Progenitor cell of endocrine pancreas (in vitro differentiated cells): ENCODE measurements around the gene STAG1. TPM values are rescaled to one million over a fixed set of nuclear protein-coding genes. Genes with fewer than 3 reads are reported as not detected.
"Not testable (repeated sequence)": the region's sequence is repeated elsewhere in the genome, so short reads cannot be mapped to it uniquely, and the experiment has no call there.

Source experiments
- DNase-seq: peaks from one replicate; pipeline ENCODE4 v3.0.0; 2021; ENCODE audit warnings: low spot score; ENCODE audit not compliant: unreplicated experiment
- H3K27ac Mint-ChIP-seq: 2 replicates; pipeline ENCODE4 v1.8.0; 2021; ENCODE audit warnings: mild to moderate bottlenecking, moderate library complexity, mixed read lengths
- H3K27me3 Mint-ChIP-seq: 2 replicates; pipeline ENCODE4 v1.8.0; 2021; ENCODE audit warnings: mixed read lengths
- H3K36me3 Mint-ChIP-seq: 2 replicates; pipeline ENCODE4 v1.8.0; 2022; ENCODE audit warnings: mixed read lengths; ENCODE audit not compliant: insufficient read depth
- H3K4me1 Mint-ChIP-seq: 2 replicates; pipeline ENCODE4 v1.8.0; 2021; ENCODE audit warnings: low read depth, mixed read lengths
- H3K4me3 Mint-ChIP-seq: 2 replicates; pipeline ENCODE4 v1.8.0; 2021; ENCODE audit warnings: low read depth, mild to moderate bottlenecking, moderate library complexity, mixed read lengths
- H3K9me3 Mint-ChIP-seq: 2 replicates; pipeline ENCODE4 v1.8.0; 2021; ENCODE audit warnings: low read depth, mixed read lengths
- CTCF ChIP-seq: fragments of 200-600 bp; sonication (generic); IDR thresholded peaks from one replicate; pipeline ENCODE4 v1.5.0; 2021; ENCODE audit warnings: antibody characterized with exemption, mild to moderate bottlenecking; ENCODE audit not compliant: unreplicated experiment
- total RNA-seq: library from RNA; stranded (reverse); gene quantifications from 2 replicates; pipeline ENCODE4 v1.2.1, GENCODE V29; 2021

The STAG1 gene
- total RNA-seq, 1 donor from 2014 or later = 46.4 TPM

- no peak for TF ChIP-seq CTCF
- Mint-ChIP-seq H3K4me1 (peaks cover 30% of the 10 kb centered on the region), H3K27ac (peak overlapping the region; percentile 90), H3K4me3 (peak overlapping the region; percentile 29), H3K27me3 (no peaks in the 10 kb centered on the region), H3K36me3 (peaks cover 10% of the 10 kb centered on the region), H3K9me3 (no peaks in the 10 kb centered on the region)
- no peak for DNase-seq
These were observed 175.7 kb downstream of the STAG1 start for GRCh38 chr3:136576279-136577009.

- no peak for TF ChIP-seq CTCF
- no peak for DNase-seq
- H3K4me1 Mint-ChIP-seq = peaks cover 26% of the 10 kb centered on the region
- peak overlapping the region; percentile 22 for H3K27ac Mint-ChIP-seq
- H3K9me3 Mint-ChIP-seq = peaks cover 4% of the 10 kb centered on the region
- H3K4me3 Mint-ChIP-seq = no peak overlapping the region
- H3K27me3 Mint-ChIP-seq = peaks cover 19% of the 10 kb centered on the region
- peaks cover 14% of the 10 kb centered on the region for H3K36me3 Mint-ChIP-seq
These were observed 184.5 kb downstream of the STAG1 start for GRCh38 chr3:136567599-136568188.

- H3K27ac Mint-ChIP-seq, H3K9me3 Mint-ChIP-seq, H3K36me3 Mint-ChIP-seq, H3K4me3 Mint-ChIP-seq, DNase-seq: not testable (repeated sequence)
- Mint-ChIP-seq H3K27me3 (peaks cover 10% of the 10 kb centered on the region), H3K4me1 (peaks cover 28% of the 10 kb centered on the region)
These were observed 187.2 kb downstream of the STAG1 start for GRCh38 chr3:136564962-136565361.

- no peak overlapping the region for H3K27ac Mint-ChIP-seq
These were observed 190.2 kb downstream of the STAG1 start for GRCh38 chr3:136562026-136562425.

GRCh38 chr3:136559896-136560295 is 192.3 kb downstream of the STAG1 start:
- H3K4me3 Mint-ChIP-seq = no peak overlapping the region
- H3K27ac Mint-ChIP-seq = no peak overlapping the region
- no peak for DNase-seq
- peaks cover 21% of the 10 kb centered on the region for H3K4me1 Mint-ChIP-seq
- peaks cover 2% of the 10 kb centered on the region for H3K27me3 Mint-ChIP-seq
- no peaks in the 10 kb centered on the region for H3K9me3 Mint-ChIP-seq
- no peak for TF ChIP-seq CTCF
- peaks cover 4% of the 10 kb centered on the region for H3K36me3 Mint-ChIP-seq

More at GRCh38 chr3:136562026-136562425, 190.2 kb downstream of the STAG1 start:
- Mint-ChIP-seq H3K4me1 (peaks cover 21% of the 10 kb centered on the region), H3K4me3 (no peak overlapping the region), H3K9me3 (no peaks in the 10 kb centered on the region), H3K27me3 (peaks cover 10% of the 10 kb centered on the region), H3K36me3 (peaks cover 7% of the 10 kb centered on the region)
- no peak for DNase-seq
- TF ChIP-seq CTCF = no peak

GRCh38 chr3:136549461-136549860 is 202.7 kb downstream of the STAG1 start:
- not testable (repeated sequence) for H3K27me3 Mint-ChIP-seq, H3K4me1 Mint-ChIP-seq, DNase-seq

More at GRCh38 chr3:136549461-136549860, 202.7 kb downstream of the STAG1 start:
- not testable (repeated sequence) for H3K36me3 Mint-ChIP-seq, H3K4me3 Mint-ChIP-seq, H3K27ac Mint-ChIP-seq, H3K9me3 Mint-ChIP-seq
